Adrenal gland (tissue), 5 donors: Measurements from ENCODE around the gene TMEM242.

Experiments used
- CTCF ChIP-seq, 6 experiments: fragments of 450-650 bp in 4 of 6; fragments of 200-600 bp in 2 of 6; sonication (generic) in 1 of 6; IDR thresholded peaks; 1 replicate in 5 of 6; 2 replicates in 1 of 6; pipeline versions ENCODE4 v1.5.1 to v1.8.0; 2016 to 2021; ENCODE audit warnings: antibody characterized with exemption in 6 of 6, mild to moderate bottlenecking in 2 of 6, moderate library complexity in 1 of 6
- POLR2A ChIP-seq, 2 donors: fragments of 450-650 bp; IDR thresholded peaks; one replicate each; pipeline ENCODE4 v1.6.1; 2017; ENCODE audit warnings: antibody characterized with exemption in 2 of 2, mild to moderate bottlenecking in 2 of 2, moderate library complexity in 1 of 2
- donor health status: DM: no; HTN: no; CAD: no.

GRCh38 chr6:157330831-157331230, 7.5 kb upstream of the TMEM242 start:
- TF ChIP-seq CTCF (IDR thresholded peaks at IDR 0.05) = no peak
- no peak for TF ChIP-seq POLR2A (IDR thresholded peaks at IDR 0.05)
